Measurements from ENCODE around the gene INSYN2B. TPM values are rescaled to one million over a fixed set of nuclear protein-coding genes. Genes with fewer than 3 reads are reported as not detected.

The INSYN2B gene
- total RNA-seq, 1 donor from 2014 or later = 1.5 TPM

- Mint-ChIP-seq H3K27ac (no peak overlapping the region), H3K27me3 (peaks cover 10% of the 10 kb centered on the region), H3K9me3 (no peaks in the 10 kb centered on the region), H3K4me1 (ENCODE audit: unreplicated experiment) (peaks cover 16% of the 10 kb centered on the region), H3K4me3 (no peak overlapping the region), H3K36me3 (no peaks in the 10 kb centered on the region)
- DNase-seq (ENCODE audit: extremely low spot score, unreplicated experiment) = no peak
- no peak for TF ChIP-seq CTCF (conservative IDR thresholded peaks at IDR 0.05)
Observed at GRCh38 chr5:169911448-169912212, 68.7 kb downstream of the INSYN2B start.

GRCh38 chr5:169910393-169910792 lies 69.9 kb downstream of the INSYN2B start:
- DNase-seq (ENCODE audit: extremely low spot score, unreplicated experiment) = no peak
- no peaks in the 10 kb centered on the region for H3K36me3 Mint-ChIP-seq
- peaks cover 16% of the 10 kb centered on the region for H3K4me1 Mint-ChIP-seq (ENCODE audit: unreplicated experiment)
- no peak overlapping the region for H3K27ac Mint-ChIP-seq
- H3K4me3 Mint-ChIP-seq = no peak overlapping the region
- no peaks in the 10 kb centered on the region for H3K9me3 Mint-ChIP-seq
- TF ChIP-seq CTCF (conservative IDR thresholded peaks at IDR 0.05) = no peak
- peaks cover 9% of the 10 kb centered on the region for H3K27me3 Mint-ChIP-seq

- Mint-ChIP-seq H3K4me1 (ENCODE audit: unreplicated experiment) (peaks cover 16% of the 10 kb centered on the region), H3K27ac (no peak overlapping the region), H3K27me3 (peaks cover 9% of the 10 kb centered on the region), H3K9me3 (no peaks in the 10 kb centered on the region), H3K36me3 (no peaks in the 10 kb centered on the region), H3K4me3 (no peak overlapping the region)
- TF ChIP-seq CTCF (conservative IDR thresholded peaks at IDR 0.05) = no peak
- no peak for DNase-seq (ENCODE audit: extremely low spot score, unreplicated experiment)
Observed at GRCh38 chr5:169909945-169910344, 70.3 kb downstream of the INSYN2B start.

- Mint-ChIP-seq H3K36me3 (no peaks in the 10 kb centered on the region), H3K4me3 (no peak overlapping the region), H3K4me1 (ENCODE audit: unreplicated experiment) (peaks cover 18% of the 10 kb centered on the region), H3K27ac (no peak overlapping the region), H3K9me3 (no peaks in the 10 kb centered on the region), H3K27me3 (peaks cover 6% of the 10 kb centered on the region)
- TF ChIP-seq CTCF (conservative IDR thresholded peaks at IDR 0.05) = no peak
- DNase-seq (ENCODE audit: extremely low spot score, unreplicated experiment) = no peak
Observed at GRCh38 chr5:169908864-169909263, 71.4 kb downstream of the INSYN2B start.

GRCh38 chr5:169906745-169907649 lies 73.3 kb downstream of the INSYN2B start:
- no peak overlapping the region for H3K27ac Mint-ChIP-seq
- peaks cover 18% of the 10 kb centered on the region for H3K4me1 Mint-ChIP-seq (ENCODE audit: unreplicated experiment)
- no peak for DNase-seq (ENCODE audit: extremely low spot score, unreplicated experiment)

More at GRCh38 chr5:169906745-169907649, 73.3 kb downstream of the INSYN2B start:
- no peak for TF ChIP-seq CTCF (conservative IDR thresholded peaks at IDR 0.05)
- H3K4me3 Mint-ChIP-seq = no peak overlapping the region
- no peaks in the 10 kb centered on the region for H3K9me3 Mint-ChIP-seq
- no peaks in the 10 kb centered on the region for H3K36me3 Mint-ChIP-seq
- H3K27me3 Mint-ChIP-seq = peaks cover 6% of the 10 kb centered on the region
